CD4-positive, alpha-beta T cell (primary cell): Measurements from ENCODE around the gene LMF1. TPM values are rescaled to one million over a fixed set of nuclear protein-coding genes. Genes with fewer than 3 reads are reported as not detected.

Experiments
- ATAC-seq: fragments of 200-7000 bp; cut with Tn5 transposase; one replicate; pipeline ENCODE4 v1.10.0; 2022; ENCODE audit warnings: mild to moderate bottlenecking; ENCODE audit not compliant: poor library complexity
- CTCF ChIA-PET: fragments of 350-600 bp; sonication (Branson Sonifier 250); formaldehyde crosslinking; loops from one replicate; lab custom pipeline; 2021; ENCODE audit warnings: antibody characterized with exemption, inconsistent platforms; lab: Charles Lee
- POLR2A ChIA-PET: fragments of 350-600 bp; sonication (Branson Sonifier 250); formaldehyde crosslinking; loops from one replicate; lab custom pipeline; 2021; ENCODE audit warnings: antibody characterized with exemption, inconsistent platforms; lab: Charles Lee
- DNase-seq, 14 experiments: peaks; one replicate each; pipeline ENCODE4 v3.0.0-alpha.2; 2013 to 2020; ENCODE audit warnings: mixed read lengths in 2 of 14
- H3K27ac ChIP-seq, 2 donors: one replicate each; pipeline versions ENCODE4 v1.5.1 to v1.7.0; 2013; ENCODE audit warnings: low read length in 2 of 2, low read depth in 1 of 2, mild to moderate bottlenecking in 1 of 2
- H3K27me3 ChIP-seq, 2 experiments: 1 replicate in 1 of 2; 2 replicates in 1 of 2; pipeline versions ENCODE4 v1.6.1 to v1.7.0; 2013; ENCODE audit warnings: low read length in 2 of 2, control low read depth in 1 of 2, mild to moderate bottlenecking in 1 of 2, moderate library complexity in 1 of 2; ENCODE audit not compliant: insufficient read depth in 2 of 2, control insufficient read depth in 1 of 2
- H3K36me3 ChIP-seq: one replicate; pipeline ENCODE4 v1.6.1; 2013; ENCODE audit warnings: low read length, control low read depth; ENCODE audit not compliant: insufficient read depth
- H3K4me1 ChIP-seq: one replicate; pipeline ENCODE4 v1.6.1; 2013; ENCODE audit warnings: low read length, control low read depth; ENCODE audit not compliant: insufficient read depth
- H3K4me3 ChIP-seq: one replicate; pipeline ENCODE4 v1.5.1; 2013; ENCODE audit warnings: mild to moderate bottlenecking, low read length, moderate library complexity
- H3K9me3 ChIP-seq, 2 experiments: 1 replicate in 1 of 2; 2 replicates in 1 of 2; pipeline versions ENCODE4 v1.6.1 to v1.7.0; 2013; ENCODE audit warnings: low read length in 2 of 2, mild to moderate bottlenecking in 2 of 2, control low read depth in 1 of 2, moderate library complexity in 1 of 2; ENCODE audit not compliant: control insufficient read depth in 1 of 2, insufficient read depth in 1 of 2
- H3K27ac Mint-ChIP-seq: one replicate; pipeline ENCODE4 v1.8.0; 2020; ENCODE audit warnings: mixed read lengths
- H3K27me3 Mint-ChIP-seq: one replicate; pipeline ENCODE4 v1.8.0; 2021; ENCODE audit warnings: mixed read lengths
- H3K36me3 Mint-ChIP-seq: one replicate; pipeline ENCODE4 v1.8.0; 2021; ENCODE audit warnings: low read depth, mixed read lengths
- H3K4me1 Mint-ChIP-seq: one replicate; pipeline ENCODE4 v1.8.0; 2021; ENCODE audit warnings: low read depth, mixed read lengths
- H3K4me3 Mint-ChIP-seq: one replicate; pipeline ENCODE4 v1.8.0; 2020; ENCODE audit warnings: mild to moderate bottlenecking, mixed read lengths
- H3K9me3 Mint-ChIP-seq: one replicate; pipeline ENCODE4 v1.8.0; 2020; ENCODE audit warnings: mixed read lengths
- intact Hi-C, 2 experiments: fragments of 100-400 bp; cut with DNase I in 1 of 2; cut with micrococcal nuclease in 1 of 2; formaldehyde crosslinking; loops; one replicate each; pipeline versions ENCODE4 v1.15.1 to v1.9.0; 2023 to 2025; cut with DNase I, micrococcal nuclease
- total RNA-seq, 174 experiments: library from RNA in 2 of 174; stranded (reverse) in 2 of 174; gene quantifications; one replicate each; pipeline ENCODE4 v1.2.3 and lab custom pipeline; 2021 to 2026
- TF ChIP-seq, protein P1 (sequence below): fragments of 200-600 bp; IDR thresholded peaks from one replicate; pipeline ENCODE4 v1.8.0; 2022; ENCODE audit warnings: antibody characterized with exemption, mild to moderate bottlenecking

The LMF1 gene
- total RNA-seq, 2 experiments from 2014 or later, result 26.8 to 27.6 TPM

DNA sequence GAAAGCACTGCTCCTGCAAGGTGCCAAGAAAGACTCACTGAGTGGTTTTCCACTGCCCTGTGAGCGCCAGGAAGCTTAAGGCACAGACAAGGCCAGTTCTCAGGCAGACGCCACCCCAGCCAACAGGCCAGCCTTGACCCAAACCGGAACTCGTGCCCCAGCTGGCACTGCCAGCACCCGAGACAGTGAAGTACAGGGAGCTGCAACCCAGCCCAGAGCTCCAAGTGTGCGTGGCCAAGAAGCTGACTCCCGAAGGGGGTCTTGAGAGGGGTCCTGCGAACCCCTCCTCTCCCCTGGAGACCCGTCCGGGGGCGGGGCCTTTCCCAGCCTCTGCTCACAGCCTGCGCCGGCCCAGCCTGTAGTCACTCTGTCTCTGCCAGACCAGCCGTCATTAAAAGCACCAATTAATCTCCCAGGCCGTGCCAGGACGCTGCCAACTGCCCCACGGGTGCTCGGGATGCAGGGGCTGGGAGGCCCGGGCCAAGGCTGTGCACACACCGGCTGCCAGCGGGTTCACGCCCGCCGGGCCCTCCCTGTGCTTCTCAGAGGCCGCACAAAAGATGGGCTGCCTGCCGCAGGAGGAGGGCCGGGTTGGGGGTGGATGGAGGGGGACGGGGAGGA lies 6.4 kb upstream of the LMF1 start:
- TF ChIP-seq, protein P1, sequence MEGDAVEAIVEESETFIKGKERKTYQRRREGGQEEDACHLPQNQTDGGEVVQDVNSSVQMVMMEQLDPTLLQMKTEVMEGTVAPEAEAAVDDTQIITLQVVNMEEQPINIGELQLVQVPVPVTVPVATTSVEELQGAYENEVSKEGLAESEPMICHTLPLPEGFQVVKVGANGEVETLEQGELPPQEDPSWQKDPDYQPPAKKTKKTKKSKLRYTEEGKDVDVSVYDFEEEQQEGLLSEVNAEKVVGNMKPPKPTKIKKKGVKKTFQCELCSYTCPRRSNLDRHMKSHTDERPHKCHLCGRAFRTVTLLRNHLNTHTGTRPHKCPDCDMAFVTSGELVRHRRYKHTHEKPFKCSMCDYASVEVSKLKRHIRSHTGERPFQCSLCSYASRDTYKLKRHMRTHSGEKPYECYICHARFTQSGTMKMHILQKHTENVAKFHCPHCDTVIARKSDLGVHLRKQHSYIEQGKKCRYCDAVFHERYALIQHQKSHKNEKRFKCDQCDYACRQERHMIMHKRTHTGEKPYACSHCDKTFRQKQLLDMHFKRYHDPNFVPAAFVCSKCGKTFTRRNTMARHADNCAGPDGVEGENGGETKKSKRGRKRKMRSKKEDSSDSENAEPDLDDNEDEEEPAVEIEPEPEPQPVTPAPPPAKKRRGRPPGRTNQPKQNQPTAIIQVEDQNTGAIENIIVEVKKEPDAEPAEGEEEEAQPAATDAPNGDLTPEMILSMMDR, result no peak
- H3K4me1 ChIP-seq, result peaks cover 36% of the 10 kb centered on the region
- no peak for ATAC-seq
- H3K27me3 ChIP-seq, result peaks cover 0 to 6% of the 10 kb centered on the region in 2 experiments
- Mint-ChIP-seq H3K4me3 (peak overlapping the region; percentile 38), H3K27ac (no peak overlapping the region), H3K9me3 (no peaks in the 10 kb centered on the region), H3K27me3 (no peaks in the 10 kb centered on the region), H3K36me3 (no peaks in the 10 kb centered on the region), H3K4me1 (peaks cover 11% of the 10 kb centered on the region)
- H3K9me3 ChIP-seq, result no peaks in the 10 kb centered on the region
- DNase-seq, result peak in 1 of 14 experiments; percentile 24
- intact Hi-C loops, result no loop called here
- H3K36me3 ChIP-seq, result no peaks in the 10 kb centered on the region
- ChIA-PET CTCF (no interaction called here), POLR2A (no interaction called here)
- H3K4me3 ChIP-seq, result no peak overlapping the region
- H3K27ac ChIP-seq, result no peak overlapping the region

DNA sequence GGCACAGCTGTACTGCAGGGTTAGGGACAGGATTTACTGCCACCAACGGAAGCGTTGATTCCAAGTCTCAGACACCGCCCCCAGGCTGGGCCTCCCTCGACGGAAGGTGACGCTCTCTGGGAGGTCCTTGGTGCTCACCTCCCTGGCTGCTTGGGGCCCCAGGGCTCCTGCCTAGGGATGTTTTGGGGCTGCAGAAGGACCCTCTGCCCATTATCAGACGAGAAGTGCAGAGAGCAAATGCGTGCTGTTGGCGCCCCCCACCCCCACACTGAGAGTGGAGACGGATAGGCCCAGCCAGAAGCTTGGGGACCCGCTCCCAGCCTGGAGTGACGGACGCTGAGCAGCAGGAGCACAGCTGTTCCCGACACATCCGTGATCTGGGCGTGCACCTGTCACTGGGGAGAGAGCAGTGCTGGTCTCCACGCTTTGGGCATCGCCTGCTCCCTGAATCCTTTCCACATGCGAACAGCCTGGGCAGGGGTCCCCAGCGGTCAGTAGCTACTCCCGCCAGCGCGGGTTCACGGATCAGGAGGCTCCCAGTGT lies 5.7 kb upstream of the LMF1 start:
- POLR2A ChIA-PET, result no interaction called here
- H3K36me3 ChIP-seq, result no peaks in the 10 kb centered on the region

DNA sequence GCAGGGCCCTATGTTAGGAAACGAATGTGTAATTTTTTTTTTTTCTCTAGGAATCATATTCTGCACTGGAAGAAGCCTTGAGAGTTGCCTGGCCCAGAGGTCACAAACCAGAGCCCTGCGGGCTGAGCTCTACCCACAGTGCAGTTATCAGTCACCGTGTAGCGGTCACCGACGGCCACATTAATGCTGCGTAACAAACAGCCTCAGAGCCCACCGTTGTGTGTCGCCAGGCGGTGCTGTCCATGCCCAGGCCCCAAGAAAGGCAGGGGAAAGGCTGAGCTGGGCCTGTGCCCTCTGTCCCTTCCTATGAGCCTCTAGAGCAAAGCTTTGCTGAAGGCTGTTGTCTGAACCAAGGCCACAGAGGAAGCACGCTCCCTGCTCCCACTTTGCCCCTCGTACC lies 4.5 kb upstream of the LMF1 start:
- Histone ChIP-seq H3K4me1 (peaks cover 33% of the 10 kb centered on the region), H3K4me3 (no peak overlapping the region), H3K9me3 (no peaks in the 10 kb centered on the region), H3K27me3 (peaks cover 0 to 6% of the 10 kb centered on the region in 2 experiments), H3K27ac (no peak overlapping the region), H3K36me3 (no peaks in the 10 kb centered on the region)
- intact Hi-C loops, result no loop called here
- H3K4me1 Mint-ChIP-seq, result peaks cover 18% of the 10 kb centered on the region
- POLR2A ChIA-PET, result no interaction called here
- CTCF ChIA-PET, result no interaction called here
- H3K27me3 Mint-ChIP-seq, result no peaks in the 10 kb centered on the region
- DNase-seq, result no peak
- H3K27ac Mint-ChIP-seq, result no peak overlapping the region
- no peaks in the 10 kb centered on the region for H3K36me3 Mint-ChIP-seq
- H3K9me3 Mint-ChIP-seq, result no peaks in the 10 kb centered on the region
- ATAC-seq, result no peak
- TF ChIP-seq, protein P1, result no peak
- peak overlapping the region; percentile 7 for H3K4me3 Mint-ChIP-seq

More for the DNA sequence above, 5.7 kb upstream of the LMF1 start:
- Histone ChIP-seq H3K4me1 (peaks cover 36% of the 10 kb centered on the region), H3K27me3 (peaks cover 0 to 6% of the 10 kb centered on the region in 2 experiments), H3K4me3 (no peak overlapping the region), H3K27ac (peak overlapping the region in 1 of 2 donors; percentile 7), H3K9me3 (no peaks in the 10 kb centered on the region)
- Mint-ChIP-seq H3K27ac (no peak overlapping the region), H3K4me1 (peaks cover 17% of the 10 kb centered on the region), H3K4me3 (peak overlapping the region; percentile 79), H3K27me3 (no peaks in the 10 kb centered on the region), H3K36me3 (no peaks in the 10 kb centered on the region), H3K9me3 (no peaks in the 10 kb centered on the region)
- TF ChIP-seq, protein P1, result no peak
- ATAC-seq, result peak; percentile 81
- peak in 9 of 14 experiments; percentile 28 to 64 (median 42) for DNase-seq
- CTCF ChIA-PET, result no interaction called here
- intact Hi-C loops, result no loop called here
